ENCODE data around the gene REPS1.

DNA sequence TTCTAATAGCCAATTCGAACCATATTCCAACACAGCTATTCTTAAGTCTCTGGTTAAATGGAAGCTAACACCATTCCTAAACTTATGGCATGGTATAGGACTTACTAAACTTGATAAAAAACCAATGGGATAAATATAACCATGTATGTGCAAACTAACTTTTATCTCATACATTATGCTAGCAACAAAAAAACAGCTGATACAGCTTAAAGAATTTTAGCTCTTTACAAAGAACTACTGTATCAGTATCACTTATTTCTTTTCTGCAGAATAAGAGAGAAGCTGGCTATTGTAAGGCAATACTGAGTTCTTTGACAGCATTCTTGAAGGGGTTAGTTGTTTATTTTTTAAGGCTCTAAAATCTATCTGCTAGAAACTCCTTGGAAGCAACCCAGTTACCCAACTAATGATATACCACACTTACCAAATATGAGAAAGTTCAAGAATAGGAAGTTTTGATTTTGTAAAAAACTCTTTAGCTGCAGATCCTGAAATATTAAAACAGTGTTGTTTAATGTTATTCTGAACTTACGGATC lies 44.9 kb downstream of the REPS1 start:
- TF ChIP-seq, protein P1, sequence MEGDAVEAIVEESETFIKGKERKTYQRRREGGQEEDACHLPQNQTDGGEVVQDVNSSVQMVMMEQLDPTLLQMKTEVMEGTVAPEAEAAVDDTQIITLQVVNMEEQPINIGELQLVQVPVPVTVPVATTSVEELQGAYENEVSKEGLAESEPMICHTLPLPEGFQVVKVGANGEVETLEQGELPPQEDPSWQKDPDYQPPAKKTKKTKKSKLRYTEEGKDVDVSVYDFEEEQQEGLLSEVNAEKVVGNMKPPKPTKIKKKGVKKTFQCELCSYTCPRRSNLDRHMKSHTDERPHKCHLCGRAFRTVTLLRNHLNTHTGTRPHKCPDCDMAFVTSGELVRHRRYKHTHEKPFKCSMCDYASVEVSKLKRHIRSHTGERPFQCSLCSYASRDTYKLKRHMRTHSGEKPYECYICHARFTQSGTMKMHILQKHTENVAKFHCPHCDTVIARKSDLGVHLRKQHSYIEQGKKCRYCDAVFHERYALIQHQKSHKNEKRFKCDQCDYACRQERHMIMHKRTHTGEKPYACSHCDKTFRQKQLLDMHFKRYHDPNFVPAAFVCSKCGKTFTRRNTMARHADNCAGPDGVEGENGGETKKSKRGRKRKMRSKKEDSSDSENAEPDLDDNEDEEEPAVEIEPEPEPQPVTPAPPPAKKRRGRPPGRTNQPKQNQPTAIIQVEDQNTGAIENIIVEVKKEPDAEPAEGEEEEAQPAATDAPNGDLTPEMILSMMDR (conservative IDR thresholded peaks at IDR 0.05; ENCODE audit: low read length): no peak
- TF ChIP-seq EZH2phosphoT487 (IDR thresholded peaks at IDR 0.05; ENCODE audit: borderline replicate concordance, low read depth, low read length): no peak

Data from OCI-LY7 (cell line).